ENCODE measurements around the gene RIMBP2.
A peak's percentile ranks its signal among the peaks of the same experiment; 100 is the strongest.
"Not testable (repeated sequence)": the region's sequence is repeated elsewhere in the genome, so short reads cannot be mapped to it uniquely, and the experiment has no call there.

The RIMBP2 gene

DNA sequence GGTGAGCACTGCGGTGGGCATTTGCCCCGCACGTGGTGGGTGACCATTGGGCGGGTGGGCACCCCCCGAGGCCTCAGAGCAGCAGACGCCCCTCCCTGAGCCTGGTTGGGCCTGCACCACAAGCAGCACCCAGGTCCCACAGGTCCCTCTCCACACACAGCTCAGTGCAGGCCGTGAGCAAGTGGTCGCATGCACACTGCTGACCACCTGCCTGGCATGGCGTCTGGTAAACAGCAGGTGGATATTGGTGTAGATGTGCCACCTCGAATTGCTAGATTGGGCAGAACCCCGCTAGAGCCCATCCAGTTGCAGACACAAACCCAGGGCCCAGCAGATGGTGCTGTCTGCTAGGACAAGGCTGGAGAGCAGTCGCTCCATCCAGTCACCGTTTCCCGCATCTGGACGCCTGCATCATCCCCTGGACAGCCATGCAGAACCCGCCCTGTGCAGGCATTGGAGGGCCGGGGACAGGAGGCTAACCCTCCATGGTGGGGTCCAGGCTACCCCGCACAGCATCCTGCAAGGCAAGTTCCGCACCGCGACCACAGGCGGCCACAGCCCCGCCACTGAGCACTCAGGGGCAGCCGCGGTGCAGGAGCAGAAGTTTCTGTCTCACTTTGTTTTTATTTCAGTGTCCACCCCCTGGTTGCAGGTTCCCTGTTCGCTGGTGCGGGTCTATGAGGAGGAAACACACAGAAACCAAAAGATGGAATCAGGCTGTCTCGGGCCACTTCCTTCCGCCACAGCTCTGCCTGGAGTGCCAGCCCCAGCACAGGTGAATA lies 45.6 kb upstream of the RIMBP2 start:
- TF ChIP-seq, protein P1, sequence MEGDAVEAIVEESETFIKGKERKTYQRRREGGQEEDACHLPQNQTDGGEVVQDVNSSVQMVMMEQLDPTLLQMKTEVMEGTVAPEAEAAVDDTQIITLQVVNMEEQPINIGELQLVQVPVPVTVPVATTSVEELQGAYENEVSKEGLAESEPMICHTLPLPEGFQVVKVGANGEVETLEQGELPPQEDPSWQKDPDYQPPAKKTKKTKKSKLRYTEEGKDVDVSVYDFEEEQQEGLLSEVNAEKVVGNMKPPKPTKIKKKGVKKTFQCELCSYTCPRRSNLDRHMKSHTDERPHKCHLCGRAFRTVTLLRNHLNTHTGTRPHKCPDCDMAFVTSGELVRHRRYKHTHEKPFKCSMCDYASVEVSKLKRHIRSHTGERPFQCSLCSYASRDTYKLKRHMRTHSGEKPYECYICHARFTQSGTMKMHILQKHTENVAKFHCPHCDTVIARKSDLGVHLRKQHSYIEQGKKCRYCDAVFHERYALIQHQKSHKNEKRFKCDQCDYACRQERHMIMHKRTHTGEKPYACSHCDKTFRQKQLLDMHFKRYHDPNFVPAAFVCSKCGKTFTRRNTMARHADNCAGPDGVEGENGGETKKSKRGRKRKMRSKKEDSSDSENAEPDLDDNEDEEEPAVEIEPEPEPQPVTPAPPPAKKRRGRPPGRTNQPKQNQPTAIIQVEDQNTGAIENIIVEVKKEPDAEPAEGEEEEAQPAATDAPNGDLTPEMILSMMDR (IDR thresholded peaks at IDR 0.05; ENCODE audit: control insufficient read depth, insufficient read depth, low read depth, low read length, missing control alignments) = peak; percentile 78
- DNase-seq (ENCODE audit: low read depth) = peak; percentile 21
- H3K4me3 ChIP-seq (ENCODE audit: control insufficient read depth, low read depth, low read length) = no peak overlapping the region

GRCh38 chr12:130754234-130754901 lies 38.3 kb upstream of the RIMBP2 start:
- no peak overlapping the region for H3K4me3 ChIP-seq (ENCODE audit: control insufficient read depth, low read depth, low read length)
- TF ChIP-seq, protein P1 (IDR thresholded peaks at IDR 0.05; ENCODE audit: control insufficient read depth, insufficient read depth, low read depth, low read length, missing control alignments) = no peak
- DNase-seq (ENCODE audit: low read depth) = no peak

DNA sequence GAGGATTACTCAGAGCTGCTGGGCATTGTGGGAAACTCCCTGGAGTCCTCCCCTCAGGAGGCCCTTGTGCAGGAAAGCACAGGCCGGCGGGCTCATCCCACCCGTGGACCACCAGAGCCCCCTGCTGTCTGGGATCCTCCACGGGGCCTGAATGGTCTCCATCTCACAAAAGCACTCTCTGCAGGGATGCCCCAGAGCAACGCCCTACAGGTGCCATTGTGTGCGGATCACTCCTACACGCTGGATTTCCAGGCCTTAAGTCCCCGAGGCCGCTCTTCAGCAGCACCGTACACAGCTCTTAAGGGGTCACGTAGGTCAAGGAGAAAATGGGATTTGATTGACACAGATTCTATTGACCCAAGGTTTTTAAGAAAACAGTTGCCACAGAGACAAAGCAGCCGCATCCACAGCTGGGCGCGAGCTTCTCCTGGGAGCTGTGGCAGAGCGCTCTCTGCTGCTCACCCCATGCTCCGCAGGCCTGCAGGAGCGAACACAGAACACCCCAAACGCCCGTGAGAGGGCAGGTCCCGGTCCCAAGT lies 36.7 kb upstream of the RIMBP2 start:
- TF ChIP-seq, protein P1 (IDR thresholded peaks at IDR 0.05; ENCODE audit: control insufficient read depth, insufficient read depth, low read depth, low read length, missing control alignments) = no peak
- H3K4me3 ChIP-seq (ENCODE audit: control insufficient read depth, low read depth, low read length) = no peak overlapping the region
- no peak for DNase-seq (ENCODE audit: low read depth)

GRCh38 chr12:130752037-130752436 lies 35.9 kb upstream of the RIMBP2 start:
- H3K4me3 ChIP-seq (ENCODE audit: control insufficient read depth, low read depth, low read length); DNase-seq (ENCODE audit: low read depth): not testable (repeated sequence)

DNA sequence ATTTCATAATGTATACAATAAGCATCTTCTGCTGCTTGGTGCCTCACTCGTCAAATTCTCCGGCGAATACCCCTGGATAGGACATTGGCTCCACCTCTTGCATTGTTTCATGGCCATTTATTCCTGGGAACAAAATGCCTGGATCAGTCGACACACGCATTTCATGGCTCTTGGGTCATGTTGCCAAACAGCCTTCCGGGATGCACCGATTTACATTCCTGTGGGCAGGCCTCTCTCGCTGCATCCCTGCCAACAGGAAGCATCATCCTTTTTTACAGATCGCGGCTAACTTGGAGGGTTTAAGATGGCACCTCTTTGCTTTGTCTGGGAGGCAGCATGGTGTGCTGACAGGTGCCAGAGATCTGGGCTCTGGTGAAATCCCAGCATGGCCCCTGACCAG lies 32.7 kb upstream of the RIMBP2 start:
- TF ChIP-seq, protein P1 (IDR thresholded peaks at IDR 0.05; ENCODE audit: control insufficient read depth, insufficient read depth, low read depth, low read length, missing control alignments) = no peak
- no peak overlapping the region for H3K4me3 ChIP-seq (ENCODE audit: control insufficient read depth, low read depth, low read length)
- DNase-seq (ENCODE audit: low read depth) = no peak

- DNase-seq (ENCODE audit: low read depth) = peak; percentile 28
- TF ChIP-seq, protein P1 (IDR thresholded peaks at IDR 0.05; ENCODE audit: control insufficient read depth, insufficient read depth, low read depth, low read length, missing control alignments) = peak; percentile 86
- H3K4me3 ChIP-seq (ENCODE audit: control insufficient read depth, low read depth, low read length) = no peak overlapping the region
Measured at GRCh38 chr12:130747867-130748740, 32.0 kb upstream of the RIMBP2 start.

Data from AG09309 (cell line).